ENCODE results near the gene NOTUM.

DNA sequence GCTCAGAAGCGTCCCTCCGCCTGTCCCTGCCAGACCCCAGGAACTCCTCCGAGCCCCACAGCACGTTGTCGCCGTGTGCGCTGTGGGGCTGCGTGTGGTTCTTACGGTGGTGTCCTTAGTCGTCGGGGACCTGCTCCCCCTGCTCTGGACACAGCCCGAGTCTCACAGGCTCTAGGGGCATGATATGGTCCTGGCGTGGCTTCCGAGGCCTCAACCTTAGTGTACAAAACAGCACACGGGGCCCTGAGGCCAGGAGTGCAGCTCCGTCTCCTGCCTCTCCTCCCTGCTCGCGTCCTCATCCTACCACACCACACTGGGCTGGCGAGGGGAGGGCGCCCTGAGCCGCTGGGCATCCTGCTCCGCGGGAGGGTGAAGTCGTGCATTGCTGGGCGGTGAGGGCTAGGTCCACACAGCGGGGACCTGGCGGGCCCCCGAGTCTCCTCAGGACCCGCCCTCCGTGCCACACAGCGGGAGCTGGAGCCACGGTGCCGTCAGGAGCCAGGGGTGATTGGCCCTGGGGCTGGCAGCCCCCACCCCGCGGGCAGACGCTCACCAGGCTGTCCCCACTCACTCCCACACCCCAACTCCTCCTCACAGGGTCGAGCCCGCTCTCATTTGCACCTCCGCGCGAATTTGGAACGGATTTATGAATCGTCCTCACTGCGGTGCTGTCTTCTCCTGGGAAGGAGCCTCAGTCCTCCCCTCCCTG is 32.3 kb downstream of the NOTUM start:
- TF ChIP-seq, protein P1, sequence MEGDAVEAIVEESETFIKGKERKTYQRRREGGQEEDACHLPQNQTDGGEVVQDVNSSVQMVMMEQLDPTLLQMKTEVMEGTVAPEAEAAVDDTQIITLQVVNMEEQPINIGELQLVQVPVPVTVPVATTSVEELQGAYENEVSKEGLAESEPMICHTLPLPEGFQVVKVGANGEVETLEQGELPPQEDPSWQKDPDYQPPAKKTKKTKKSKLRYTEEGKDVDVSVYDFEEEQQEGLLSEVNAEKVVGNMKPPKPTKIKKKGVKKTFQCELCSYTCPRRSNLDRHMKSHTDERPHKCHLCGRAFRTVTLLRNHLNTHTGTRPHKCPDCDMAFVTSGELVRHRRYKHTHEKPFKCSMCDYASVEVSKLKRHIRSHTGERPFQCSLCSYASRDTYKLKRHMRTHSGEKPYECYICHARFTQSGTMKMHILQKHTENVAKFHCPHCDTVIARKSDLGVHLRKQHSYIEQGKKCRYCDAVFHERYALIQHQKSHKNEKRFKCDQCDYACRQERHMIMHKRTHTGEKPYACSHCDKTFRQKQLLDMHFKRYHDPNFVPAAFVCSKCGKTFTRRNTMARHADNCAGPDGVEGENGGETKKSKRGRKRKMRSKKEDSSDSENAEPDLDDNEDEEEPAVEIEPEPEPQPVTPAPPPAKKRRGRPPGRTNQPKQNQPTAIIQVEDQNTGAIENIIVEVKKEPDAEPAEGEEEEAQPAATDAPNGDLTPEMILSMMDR (IDR thresholded peaks at IDR 0.05): no peak
- TF ChIP-seq POLR2AphosphoS5 (IDR thresholded peaks at IDR 0.05; ENCODE audit: insufficient read depth in 1 of 2, low read depth in 1 of 2): no peak
